Astrocyte of the hippocampus (primary cell): ENCODE measurements around the gene USP22.

Experiments used
- DNase-seq: peaks from one replicate; pipeline ENCODE4 v3.0.0; 2011; ENCODE audit warnings: low read depth, low spot score

USP22 gene

DNA sequence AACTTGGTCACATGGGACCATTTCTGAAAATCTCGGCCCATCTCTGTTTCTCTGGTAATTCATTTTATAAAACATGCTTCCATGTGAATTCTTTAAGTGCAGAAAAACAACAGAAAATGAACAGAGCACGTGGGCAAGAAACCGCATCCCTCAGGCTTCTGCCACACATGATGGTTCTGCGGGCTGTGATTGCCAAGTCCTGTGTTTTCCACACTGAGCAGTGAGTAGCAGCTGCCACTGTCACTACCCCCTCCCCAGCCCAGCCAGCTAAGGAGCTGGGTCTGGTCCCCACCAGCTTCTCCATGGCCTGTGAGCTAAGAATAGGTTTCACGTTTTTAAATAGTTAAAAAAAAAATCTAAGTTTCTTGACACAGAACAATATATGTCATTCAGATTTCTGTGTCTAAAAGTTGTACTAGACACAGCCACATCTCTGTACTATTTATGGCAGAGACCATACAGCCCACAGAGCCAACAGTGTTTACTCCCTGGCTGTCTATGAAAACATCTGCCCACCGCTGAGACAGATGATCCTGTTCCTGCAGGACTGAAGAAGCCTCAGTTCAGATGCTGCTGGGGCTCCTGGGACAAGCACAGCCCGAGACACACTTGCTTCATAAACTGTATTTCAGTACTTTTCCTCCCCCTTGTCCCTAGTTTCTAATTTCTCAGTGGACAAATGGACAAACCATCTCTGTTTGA lies 41.5 kb downstream of the USP22 start:
- no peak for DNase-seq

DNA sequence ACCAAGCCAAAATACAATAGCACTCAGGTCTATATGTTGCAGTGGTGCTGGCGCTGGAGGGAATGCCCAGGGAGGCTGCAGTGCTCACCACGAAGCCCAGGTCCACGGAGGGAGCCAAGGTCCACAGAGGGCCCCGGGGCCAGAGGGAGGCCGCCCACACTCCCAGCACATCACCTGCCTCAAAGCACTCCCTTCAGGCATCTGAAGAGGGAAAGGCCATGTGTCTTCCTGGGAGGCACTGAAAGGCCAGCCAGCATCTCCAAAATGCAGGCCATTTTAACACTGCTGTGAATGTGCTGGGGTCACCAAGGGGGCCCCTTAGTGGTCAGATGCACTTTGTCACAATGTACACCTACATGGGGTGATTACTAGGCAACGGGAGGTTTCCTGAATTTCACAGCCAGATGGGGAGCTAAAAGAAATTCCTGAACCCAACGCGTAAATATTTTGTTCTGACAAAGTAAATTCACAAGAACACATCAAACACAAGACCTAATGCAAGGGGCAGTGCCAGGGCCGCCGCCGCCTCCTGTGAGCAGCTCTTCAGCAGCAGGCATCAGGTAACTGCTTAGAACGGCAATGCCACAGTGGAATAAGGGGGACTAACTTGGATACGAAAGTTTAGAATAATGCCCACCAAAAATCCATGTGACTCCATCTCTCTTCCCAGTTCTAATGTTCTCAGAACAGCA lies 42.8 kb downstream of the USP22 start:
- DNase-seq = no peak

DNA sequence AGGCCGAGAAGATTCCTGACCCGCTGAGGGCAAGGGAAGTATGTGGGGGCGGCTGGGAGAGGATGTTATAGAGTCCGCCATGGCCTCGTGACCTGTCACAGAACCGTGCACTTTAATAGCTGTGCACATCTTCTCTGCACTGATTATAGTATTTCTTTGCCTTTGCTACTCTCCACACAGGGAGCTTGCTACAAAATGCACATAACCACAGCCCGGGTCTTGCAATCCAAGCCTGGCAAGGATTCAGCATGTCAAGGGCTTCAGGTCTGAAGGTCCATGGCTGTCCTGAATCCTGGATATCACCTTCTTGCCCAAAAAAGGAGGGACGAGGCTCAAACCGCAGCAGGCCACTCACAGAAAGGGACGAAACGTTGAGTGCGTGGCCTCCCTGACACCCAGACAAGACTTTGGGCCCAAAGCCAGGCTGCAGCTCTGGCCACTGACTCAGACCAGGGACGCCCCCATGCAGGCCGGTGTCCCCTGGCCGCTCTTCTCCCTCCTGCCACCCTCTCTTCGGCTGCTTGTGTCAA lies 43.7 kb downstream of the USP22 start:
- peak; percentile 54 for DNase-seq

DNA sequence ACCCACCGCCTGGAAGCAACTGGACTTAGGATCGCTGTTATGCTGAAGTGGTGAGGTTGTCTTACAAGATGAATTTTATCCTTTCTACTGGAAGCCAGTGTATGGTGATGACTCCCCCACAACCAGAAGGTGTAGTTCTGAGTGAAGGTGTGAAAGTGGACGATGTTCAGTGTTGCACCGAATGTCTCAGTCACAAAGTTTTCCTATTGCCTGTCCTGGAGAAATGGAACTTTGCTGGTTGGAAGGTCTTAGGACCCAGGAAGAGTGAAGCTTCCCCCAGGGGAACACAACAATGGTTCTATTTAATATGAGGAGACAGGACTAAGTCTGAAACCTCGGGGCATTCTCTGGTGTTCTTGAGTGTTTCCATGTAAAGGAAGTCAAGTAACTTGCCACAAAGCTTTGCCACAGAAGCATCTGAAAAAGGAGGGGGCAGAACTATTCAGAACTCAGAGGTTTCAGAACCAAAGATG lies 44.2 kb downstream of the USP22 start:
- no peak for DNase-seq

DNA sequence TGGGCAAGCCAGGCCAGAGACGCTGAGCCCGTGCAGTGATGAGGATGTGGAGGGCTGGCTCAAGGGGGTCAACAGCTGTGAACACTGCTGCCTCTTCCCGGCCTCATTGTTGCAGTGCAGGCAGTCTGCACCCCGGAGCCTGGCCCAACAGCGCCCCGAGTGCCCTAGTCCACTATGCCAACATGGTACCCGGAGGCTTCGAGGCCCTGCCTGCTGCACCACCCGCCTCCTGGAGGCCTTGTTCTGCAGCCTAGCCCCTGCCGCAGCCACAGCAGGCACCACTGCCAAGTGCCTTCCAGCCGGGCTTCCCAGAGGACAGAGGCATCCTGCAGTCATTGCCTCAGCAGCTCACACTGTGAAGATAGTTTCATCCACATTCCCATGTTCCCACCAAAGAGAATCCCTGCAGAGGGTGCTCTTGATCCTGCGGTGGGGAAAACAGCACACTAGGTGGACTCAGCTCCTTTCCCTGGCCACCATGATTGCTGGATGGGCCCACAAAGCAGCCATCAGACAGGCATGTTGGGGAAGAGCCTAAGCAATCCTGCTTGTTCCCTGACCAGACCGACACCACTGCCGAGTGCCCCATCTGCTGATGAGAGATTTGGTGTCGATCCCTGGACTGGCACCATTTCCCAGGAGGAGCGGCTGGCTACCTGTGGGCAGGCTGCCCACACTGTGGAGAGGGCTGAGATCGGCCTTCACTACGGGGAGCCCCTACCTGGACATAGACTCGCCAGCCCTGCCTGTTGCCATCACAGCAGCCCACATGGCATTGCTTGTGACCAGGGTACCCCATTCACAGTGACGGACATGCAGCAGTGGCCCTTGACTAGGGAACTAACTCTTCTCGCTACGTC lies 44.9 kb downstream of the USP22 start:
- DNase-seq = no peak

DNA sequence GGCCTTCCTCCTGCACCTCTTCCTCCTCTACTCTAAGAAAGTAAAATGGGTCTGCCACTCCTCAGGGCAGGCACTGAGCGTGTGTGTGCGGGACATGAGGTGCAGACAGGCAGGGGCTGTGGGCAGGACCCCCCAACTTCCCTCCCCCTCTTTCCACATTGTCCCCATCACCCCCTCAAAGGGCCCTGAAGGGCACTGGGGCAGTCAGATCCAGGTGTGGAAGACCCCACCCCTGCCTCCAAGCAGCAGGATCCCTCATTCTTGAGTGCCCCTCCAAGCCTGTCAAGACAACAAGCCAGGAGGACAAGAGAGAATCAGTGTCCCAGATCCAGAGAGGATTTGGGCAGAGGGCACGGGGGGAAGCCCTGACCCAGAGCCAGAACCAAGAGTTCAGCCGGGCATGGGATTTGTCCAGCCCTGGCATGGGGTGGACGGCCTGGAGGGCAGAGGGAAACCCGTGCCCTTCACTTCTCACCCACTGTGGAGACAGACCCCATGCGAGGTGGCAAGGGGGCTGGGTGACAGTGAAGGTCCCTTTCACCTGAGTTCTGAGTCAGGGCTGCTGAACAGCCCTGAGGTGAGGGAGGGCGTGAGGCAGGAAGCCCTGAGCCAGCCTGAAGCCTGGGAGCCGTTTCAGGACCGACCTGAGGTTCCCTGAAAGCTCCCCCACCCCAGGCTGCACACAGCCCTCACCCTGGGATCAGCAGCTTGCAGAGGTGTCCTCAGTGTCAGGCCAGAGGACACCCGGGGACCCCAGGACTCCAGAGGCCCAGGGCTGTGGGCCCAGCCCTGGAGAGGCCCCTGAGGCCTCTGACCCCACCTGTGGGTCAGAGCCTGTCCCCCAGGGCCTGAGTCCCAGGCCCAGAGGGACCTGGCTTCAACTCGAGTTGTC lies 45.8 kb downstream of the USP22 start:
- DNase-seq = no peak

DNA sequence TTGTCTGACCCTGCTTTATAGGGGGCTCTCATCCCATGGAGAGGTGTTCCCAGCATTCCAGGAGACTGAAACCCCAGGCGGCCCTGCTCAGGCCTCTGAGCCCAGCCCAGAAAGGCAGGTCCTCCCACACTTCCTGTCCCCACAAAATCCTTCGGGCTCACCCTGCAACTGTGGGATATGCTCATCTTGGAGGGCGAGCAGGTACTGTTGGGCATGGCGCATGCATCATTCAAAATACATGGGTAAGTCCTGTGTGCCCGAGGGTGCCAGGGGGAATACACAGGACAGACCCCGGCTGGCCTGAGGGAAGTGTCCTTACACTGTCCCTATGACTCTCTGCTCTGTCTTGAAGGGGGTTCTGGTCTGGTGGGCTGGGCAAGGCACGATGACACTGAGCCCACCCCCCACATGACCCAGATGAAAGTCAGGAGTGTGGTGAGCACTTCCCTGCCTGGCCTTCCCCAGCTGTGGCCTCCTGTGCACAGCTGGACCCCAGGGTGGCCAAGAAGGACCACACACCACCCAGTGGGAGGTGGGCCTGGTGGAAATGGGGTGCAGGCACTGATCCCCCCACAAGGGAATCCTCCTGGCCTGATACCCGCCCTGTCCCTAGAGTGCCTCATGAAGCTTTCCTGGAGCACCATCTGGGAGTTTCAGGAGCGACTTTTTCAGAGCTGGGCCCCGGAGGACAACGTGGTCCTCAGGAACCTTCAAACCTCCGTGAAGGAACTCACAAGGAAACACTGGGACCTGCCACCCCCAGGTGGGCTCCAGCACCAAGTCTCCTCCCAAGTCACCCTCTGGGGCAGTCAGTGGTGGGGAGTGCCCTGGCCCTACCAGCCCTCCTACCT lies 46.7 kb downstream of the USP22 start:
- no peak for DNase-seq

DNA sequence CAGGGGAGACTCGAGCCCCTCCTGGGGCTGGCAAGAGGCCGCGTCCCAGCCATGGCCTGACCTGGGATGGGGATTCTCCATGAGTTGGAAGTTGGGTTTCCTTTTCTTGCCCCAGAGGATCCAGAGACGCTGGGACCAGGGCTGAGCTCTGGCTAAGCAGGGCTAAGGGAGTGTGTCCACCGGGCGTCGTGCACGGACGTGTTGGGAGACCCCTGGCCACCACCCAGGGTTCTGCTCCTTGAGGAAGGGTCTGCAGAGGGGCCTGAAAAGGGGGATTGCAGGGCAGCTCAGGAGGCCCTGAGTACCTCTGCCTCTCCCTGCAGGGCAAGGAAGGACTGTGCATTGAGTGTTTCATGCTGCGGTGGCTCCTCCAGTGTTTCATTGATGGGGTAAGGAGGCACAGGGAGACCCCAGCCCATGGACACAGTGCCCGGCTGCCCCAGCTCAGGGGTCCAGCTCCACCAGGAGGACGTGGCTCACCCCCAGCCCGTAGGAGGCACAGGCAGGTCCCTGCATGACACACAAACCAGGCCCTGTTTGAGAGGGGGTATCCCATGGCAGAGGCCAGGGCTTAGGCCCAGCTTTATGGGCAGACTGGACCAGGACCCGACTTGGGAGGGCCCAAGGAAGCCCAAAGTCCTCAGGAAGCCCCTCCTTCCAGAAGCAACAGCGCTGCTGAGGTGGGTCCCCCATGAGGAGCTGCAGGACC lies 47.5 kb downstream of the USP22 start:
- no peak for DNase-seq

DNA sequence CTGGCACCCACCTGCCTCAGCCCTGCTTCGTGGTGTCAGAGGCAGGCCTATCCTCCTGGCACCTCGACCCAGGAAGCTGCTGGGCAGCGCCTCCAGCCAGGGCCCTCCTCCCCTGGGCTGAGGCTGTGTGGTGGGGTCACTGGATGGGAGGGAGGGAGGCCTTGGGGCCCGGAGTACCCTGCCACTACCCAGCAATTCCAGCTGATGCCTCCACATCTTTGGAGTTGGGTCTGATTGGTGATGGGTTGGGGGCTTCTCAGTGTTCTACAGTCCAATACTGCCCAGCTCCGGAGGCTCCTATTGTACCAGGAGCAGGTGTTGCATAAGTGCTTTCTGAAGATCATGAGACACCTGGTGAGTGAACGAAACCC lies 48.0 kb downstream of the USP22 start:
- no peak for DNase-seq

DNA sequence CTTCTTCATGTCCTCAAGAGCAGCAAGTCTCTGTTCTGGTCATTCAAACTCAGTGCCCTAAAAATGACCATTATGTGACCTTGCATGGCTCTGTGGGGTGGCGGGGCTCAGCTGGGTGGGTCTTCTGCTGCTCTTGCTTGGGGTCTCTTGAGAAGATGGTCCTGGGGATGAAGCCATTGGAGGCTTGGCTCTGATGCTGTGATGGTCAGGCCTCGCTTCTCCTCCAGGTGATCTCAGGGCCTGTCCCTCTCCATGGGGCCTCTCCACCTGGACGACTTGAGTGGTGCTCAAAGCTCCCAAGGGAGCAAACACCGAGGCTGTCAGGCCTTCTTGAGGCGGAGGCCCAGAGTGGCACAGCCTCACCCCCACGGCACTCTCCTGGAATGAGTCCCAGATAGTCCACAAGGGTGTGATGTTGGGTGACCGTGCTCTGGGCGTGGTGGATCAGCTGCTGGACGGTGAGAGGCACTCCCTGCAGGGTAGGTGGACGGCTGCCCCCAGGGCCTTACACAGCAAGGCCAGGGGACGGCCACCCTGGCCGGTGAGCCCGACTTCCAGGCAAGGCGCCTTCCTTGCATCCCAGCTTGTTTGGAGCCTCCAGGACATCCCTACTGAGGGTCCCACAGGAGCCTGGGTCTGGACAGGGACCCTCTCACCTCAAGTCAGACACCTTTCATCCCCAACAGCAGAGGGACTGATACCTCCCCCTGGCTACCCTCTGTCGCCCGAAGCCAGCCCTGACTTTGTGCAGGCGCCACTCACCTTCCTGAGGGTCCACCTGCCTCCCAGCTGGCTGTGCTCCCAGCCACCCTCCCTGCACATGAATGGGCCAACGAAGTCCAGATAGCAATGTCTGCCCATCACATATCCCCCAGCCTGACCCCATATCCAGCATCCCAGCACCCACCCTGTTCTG lies 48.7 kb downstream of the USP22 start:
- DNase-seq = no peak

DNA sequence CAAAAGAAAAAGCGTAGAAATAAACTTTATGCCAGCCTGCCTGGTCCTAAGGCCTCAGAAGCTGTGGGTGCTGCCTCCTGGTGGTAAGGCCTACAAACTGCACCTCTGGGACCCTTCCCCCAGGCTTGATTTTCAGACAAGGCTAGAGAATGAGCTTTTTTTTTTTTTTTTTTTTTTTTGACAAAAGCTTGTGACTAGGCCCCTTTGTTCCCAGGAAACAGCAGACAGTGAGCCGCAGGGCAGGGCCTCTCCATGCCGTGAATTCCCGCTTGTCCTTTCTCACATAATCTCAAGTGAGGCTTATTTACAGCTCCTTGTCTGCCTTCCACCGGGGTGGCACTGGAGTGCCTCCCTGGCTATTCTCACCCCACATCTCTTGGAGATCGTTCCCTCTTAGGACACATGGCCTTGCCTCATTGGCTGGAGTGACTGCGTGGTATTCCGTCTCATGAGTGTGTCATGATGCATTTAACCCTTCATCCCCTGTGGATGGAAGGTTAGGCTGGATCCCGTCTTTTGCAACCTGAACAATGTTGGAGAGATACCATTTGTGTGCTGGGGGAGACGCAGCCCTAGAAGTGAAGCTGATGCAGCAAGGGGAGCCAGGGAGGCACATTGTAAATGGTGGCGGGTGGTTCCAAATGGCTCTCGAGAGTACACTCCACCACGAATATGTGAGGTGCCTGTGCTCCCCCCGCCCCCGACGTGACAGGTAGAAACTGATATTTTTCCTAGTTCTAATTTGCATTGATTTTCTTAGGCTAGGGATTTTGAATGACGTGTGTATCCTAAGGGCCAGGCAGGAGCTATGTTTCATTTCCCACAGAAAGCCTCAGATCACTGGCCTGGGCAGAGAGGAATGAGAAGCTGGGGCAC lies 49.6 kb downstream of the USP22 start:
- peak; percentile 90 for DNase-seq

DNA sequence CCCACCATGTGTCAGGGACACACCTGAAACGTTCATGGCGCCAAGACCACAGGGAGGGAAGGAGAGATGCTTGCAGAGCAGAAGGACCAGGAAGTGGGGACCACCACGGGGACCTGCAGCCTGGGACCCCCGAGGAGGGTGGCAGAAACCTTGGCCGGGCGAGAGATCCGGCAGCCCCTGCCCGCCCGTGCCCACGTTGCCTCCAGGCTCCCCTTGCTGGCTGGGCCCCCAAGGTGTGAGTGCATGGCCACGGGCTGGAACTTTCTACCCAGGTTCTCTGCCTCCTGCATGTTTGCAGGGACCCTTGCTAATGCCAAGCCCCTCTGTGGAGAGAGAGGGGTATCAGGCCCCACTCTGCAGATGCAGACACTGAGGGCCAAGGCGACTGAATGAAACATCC lies 50.4 kb downstream of the USP22 start:
- DNase-seq = no peak

DNA sequence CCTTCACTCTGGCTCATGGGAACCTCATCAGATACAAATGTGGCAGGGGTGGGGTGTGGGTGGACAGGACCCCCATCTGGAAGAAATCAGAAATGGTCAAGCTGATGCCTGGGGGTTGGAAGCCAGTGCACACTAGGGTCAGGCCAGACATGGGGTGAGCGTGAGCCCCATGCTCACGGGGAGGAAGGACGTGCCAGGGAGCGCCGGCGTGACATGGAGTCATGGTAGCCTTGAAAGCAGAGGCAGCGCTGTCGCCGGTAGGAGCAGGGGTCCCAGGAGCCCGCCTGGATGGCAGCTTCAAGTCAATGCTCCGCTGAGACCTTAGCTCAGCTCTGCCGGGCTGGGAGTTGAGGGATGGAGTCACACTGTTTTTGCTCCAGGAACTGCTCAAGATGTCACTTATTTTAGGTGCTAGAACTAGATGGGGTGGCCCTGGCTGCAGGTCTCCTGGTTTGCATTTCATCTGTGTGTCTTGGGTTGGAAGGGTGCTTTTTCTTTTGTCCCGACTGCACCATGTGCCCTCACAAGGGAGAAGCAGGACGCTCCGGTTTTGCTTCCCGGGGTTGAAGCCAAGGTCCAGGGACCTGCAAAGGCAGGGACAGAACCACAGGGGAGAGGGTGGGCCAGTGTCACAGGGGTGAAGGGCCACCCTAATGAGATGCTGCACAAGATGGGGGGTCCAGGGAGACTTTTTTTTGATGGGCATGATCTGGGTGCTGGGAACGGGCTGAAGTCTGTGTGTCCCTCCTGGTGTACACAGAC lies 51.4 kb downstream of the USP22 start:
- no peak for DNase-seq

DNA sequence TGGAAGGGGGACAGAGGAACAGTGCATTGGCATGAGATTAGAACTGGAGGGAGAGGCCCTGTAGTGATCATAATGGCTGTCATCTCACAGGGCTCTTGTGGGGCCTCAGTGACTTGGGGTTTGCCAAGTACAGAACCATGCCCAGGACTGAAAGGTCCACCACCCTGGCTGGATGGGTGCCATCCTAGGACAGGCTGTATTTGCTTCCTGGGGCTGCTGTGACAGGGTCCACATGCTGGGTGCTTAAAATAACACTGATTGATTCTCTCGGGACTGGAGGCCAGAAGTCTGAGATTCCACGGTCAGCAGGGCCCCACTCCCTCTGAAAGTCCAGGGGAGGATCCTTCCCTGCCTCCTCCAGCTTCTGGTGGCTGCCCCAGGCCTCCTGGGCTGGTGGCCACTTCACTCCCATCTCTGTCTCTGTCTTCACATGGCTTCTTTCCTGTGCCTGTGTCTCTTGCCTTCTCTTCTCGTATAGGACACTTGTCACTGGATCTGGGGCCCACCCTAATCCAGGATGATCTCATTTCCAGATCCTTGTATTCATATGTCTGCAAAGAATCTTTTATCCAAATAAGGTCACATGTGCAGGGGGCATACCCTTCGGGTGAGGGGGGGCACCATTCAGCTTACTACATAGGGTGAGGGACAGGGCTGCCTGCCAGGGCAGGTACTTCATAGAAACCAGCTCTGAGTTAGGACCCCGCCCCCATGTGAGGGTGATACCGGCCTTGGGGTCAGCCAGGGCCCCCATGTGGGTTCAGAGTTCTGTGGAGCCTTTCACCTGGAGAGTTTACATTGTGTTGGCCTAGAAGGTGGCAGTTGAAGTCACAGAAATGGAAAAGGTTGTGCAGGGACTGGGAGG lies 52.6 kb downstream of the USP22 start:
- no peak for DNase-seq

DNA sequence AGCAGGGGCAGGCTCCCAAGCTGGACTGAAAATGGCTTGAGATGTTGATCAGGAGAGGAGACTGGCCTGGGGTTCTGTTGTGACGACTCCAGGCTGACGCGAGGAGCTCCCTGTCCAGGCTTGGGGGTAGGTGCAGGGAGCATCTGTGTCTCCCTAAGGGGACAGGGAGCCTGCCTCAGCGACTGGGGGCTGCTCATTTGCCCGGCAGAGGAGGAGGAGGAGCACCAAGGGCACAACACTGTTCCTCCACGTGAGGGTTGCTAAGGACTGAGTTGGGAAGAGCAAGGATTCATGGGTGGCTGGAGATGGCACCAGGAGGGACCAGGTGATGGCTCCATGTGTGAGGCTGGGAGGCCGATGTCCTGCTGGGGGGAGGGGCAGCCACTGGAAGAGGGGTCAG lies 53.3 kb downstream of the USP22 start:
- no peak for DNase-seq

DNA sequence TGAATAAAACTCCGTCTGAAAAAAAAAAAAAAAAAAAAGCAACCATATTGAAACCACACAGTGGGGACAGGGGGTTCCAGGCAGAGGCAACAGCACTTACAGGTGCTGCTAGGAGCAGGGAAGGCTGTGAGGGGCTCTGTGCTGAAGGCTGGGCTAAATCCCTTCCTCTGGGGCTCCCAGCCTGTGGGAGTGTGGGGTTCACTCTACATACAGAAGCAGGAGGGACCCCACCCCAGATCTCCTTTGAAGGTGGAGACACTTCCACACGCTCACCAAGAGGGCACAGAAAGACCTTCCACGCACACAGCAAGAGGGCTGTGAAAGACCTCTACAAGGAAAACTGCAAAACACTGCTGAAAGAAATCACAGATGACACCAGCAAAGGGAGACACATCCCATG lies 53.9 kb downstream of the USP22 start:
- no peak for DNase-seq
